GM21367 (cell line): ENCODE data around the gene PRSS16.

Experiments used
- ATAC-seq: cut with Tn5 transposase; IDR thresholded peaks from one replicate; pipeline ENCODE4 v1.9.1; 2021; ENCODE audit not compliant: unreplicated experiment

PRSS16 gene

DNA sequence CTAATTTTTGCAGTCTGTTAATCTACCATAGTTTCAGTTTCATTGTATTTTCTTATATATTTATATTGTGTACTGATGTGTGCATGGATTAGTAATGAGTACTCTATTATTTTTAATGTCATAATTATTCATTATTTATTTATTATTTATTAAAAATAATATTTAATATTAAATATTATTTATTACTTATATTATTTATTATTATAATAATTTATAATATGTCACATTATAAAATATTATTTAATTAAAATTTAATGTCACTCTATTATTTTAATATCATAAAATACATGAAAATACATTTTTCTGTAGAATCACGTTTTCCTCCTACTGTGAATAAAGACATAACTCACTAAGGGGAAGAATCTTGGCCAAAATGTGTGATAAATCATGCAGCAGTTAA is 34.1 kb downstream of the PRSS16 start:
- no peak for ATAC-seq

DNA sequence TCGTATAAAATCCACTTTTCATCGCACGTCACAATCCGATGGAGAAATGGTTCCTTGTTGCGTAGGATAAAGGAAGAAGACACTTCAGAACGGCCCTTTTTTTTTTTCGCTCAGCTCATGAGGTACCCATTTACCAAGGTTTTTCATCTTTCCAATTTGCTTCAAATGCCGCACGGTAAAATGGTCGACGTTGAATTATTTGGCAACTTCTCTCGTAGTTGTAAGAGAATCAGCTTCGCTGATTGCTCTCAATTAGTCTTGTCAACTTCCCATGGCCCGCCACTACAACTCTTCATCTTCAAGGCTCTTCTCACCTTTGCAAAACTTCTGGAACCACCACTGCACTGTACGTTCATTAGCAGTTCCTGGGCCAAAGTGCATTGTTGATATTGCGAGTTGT is 35.8 kb downstream of the PRSS16 start:
- no peak for ATAC-seq

DNA sequence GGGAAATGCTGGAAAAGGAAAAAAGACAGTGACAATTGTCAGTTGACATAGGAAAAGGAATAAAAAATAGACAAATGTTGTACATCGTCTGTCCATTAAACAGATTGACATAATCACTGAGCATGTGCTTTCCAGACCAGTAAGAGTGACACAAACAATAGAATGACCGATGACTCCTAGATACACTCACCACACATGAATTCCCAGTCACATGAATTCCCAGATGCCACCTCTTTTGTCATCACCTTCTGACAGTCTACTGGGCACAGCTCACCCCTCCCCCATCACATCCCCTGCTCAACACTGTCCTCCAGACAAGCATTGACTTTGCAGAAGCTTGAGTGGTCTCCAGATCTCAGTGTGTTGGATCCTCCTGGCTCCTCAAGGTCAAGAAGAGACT is 38.6 kb downstream of the PRSS16 start:
- no peak for ATAC-seq

DNA sequence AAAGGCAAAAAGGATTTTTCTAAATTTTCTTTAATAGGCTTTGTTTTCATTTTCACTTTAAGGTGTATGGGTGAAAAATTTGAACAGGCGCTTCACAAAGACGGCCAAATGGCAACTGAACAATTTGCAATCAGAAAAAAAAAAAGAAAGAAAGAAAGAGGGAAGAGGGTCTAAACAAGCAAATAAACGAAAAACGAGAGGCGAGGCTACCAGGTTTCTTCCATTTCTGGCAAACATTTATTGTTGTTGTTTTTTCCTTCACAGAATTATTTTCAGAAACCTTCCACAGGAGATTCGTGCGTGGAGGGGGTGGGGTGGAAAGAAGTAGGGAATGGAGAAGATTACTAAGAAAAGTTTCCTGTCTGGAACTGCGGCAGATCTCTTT is 40.2 kb downstream of the PRSS16 start:
- no peak for ATAC-seq

DNA sequence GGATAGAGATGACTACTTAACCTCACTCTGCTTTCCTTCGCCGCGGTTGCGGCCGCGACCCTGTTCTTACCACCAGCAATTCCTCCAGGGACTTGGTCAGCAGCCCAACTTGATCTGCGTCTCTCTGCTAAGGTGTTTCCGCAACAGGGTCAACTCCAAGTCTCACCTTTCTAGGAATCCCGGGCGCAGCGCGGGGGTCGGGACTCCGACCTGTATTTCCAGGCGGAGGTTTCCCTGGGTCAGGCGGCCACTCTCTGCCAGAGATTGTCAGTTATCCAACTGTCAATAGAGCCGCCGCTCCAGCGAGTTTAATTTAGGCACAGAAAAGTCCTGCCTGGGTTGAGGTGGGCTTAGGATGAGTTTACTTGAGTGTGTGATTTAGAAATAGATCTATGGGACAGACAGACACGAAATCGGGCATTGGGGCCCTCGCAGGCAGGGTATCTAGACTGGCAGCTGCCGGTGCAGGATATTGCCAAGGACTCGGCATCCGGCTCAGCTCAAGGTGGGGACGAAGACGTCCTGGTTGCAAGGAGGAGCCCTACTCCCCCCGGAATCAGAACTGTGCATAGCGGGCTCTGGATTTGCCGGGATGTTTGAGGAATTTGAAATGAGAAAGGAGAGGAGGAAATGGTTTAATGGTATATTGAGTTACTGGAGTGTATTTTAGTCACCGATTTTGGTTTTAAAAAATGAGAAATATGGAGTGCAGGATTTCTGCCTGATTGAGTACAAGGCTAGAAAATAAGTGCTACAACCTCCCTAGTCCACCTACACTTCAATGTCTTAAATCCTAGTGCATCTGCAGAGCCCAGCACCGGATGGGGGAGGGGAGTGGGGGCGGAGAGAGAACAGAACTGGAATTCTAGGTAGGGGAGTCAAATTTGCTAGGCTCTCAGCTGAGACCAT is 40.9 kb downstream of the PRSS16 start:
- no peak for ATAC-seq

DNA sequence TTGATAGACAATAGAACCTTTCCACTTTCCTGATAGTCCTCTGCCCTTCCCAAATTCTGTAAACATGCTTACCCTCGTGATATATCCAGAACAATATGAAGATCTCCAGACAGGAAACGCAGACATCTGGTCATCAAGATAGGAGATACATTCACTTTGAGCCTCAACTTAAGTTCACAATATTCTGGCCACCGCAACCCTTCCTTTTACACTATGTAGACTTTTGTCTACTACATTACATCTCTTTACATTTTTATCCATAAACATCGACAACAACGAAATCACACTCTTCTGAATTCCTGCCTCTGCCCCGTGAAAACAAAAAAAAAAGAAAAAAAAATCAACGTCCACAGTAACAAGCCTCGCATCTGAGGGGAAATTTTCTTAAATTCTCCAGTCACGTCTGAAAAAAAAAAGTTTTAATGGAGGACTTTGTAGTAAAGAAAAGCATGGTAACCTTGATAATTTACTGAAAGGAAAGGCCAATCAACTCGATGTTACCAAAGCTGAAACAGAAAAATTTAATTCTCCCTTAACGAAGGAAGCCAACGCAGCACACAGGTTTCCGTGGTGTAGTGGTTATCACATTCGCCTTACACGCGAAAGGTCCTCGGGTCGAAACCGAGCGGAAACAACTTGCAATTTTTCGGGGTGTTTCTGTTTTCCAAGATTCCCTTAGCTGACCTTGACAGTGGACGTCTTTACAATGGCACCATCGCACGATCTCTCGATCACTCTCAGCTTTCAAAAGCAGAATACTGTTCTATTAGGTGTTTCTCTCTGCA is 42.8 kb downstream of the PRSS16 start:
- no peak for ATAC-seq

DNA sequence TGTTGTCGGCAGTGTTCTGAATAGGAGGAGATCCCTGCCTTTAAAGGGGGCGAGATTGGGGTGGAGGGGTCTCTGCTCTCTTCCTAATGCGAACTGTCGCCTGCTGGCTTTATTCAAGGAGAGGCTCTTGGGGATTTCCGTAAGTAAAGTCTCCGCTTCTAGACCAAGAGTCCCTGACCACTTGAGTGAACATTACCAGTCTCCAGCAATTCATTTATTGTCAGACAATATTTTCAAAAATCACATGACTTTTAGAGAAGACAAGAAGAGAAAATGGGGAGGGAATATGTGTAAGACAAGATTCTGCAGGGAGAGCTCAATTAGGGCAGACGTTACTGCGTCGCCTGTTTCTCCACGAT is 43.3 kb downstream of the PRSS16 start:
- ATAC-seq, result no peak

DNA sequence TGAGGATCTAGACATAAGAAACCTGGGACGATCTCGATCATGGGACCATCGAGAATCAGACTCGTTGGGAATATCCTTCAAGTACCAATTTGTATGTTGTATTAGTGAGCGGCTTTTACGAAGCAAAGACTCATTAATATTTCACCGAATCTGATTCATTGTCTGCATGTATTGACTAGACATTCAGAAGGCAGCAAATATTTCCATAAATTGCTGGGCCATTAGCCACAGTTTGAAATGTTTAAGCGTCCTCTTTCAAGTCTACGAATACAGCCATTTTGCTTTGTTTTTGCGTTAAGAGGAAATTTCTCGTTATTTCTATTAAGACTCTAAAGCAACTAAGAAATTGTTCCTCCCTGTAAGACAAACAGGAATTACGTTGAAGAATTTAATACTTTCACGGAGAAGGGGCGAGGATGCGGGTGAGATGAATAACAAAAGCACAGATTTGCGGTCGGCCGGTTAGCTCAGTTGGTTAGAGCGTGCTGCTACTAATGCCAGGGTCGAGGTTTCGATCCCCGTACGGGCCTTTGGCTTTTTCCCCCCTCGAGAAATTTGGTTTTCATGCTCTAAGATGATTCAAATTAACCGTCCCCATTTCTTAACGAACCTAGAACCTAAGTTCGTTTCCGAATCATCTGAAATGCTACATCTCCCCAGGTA is 46.1 kb downstream of the PRSS16 start:
- ATAC-seq, result no peak

DNA sequence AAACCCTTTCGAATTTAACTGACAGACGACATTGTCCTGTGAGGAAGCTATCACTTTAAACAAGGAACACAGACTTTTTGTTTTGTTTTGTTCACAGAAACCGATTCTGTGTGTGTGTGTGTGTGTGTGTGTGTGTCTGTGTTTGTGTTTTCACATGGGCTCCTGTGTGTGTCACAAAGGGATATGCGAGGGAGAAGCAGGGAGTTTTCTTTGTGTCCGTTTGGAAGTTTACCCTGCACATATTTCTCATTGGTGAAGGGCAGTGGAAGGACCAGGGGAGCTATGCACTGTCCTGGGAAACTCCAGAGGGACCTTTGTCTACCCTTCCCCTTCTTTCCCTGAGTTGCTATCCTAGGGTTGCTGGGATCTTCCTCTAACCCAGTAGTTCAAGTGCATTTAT is 46.9 kb downstream of the PRSS16 start:
- no peak for ATAC-seq

DNA sequence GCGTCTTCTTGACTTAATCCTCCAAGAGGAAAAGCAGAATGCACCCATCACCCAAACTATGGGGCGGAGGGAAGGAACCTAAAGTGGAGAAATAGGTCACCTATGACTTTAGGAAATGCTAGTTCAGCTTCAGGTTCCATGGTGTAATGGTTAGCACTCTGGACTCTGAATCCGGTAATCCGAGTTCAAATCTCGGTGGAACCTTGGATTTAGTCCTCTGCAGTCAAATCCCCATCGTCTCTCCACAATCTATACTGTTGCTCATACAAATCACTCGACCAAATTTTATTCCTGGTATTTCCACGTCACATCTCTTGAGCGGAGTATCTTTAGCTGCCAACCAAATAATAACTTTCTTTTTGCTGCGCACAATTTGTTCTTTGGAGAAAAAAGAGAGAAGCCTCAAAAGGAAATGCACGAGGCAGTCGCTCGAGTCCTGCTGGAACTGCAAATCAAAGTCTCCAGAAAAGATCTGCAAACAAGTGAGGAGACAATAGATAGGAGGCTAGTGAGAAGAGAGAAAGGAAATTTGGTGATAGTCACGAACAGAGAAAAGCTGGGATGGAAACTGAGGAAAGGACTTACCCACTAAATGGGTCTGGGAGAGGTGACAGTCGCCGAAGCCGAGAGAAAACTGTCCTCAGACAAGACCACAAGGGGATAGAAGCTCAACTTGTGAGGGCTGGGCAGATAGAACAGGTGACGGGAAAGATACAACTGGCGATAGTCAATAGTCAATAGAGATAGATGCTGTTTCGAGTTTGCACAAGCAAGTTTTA is 48.0 kb downstream of the PRSS16 start:
- no peak for ATAC-seq

DNA sequence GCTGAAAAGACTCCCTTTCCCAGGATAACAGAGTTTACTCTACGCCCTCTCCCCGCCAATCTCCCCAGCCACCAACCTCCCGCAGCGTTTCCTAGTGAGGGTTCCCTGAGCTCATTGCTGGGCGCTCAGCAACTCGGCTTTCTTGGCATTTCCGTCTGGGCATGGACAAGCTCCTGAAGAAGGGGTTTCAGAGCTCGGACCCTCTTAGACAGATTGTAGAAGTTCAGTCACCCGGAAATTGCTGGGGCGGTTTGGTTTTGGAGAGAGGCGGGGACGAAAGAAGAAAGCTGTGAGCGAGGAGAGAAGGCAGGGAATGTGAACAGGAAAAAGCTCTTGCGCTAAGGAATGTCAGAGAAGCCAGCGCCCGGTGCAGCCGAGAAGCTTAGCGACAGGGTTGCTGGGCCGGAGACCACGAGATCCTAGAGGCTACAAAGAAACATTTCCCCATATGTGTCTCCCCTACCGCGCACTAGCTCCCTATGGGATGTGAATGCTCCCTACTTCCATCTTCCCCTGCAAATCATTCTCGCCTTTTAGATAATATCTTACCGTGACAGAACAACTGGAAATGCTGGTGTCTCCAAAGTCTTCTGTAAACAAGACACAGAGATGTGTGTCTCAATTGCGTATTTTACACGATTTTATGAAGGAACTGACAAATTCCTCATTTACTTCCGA is 48.7 kb downstream of the PRSS16 start:
- ATAC-seq, result no peak

DNA sequence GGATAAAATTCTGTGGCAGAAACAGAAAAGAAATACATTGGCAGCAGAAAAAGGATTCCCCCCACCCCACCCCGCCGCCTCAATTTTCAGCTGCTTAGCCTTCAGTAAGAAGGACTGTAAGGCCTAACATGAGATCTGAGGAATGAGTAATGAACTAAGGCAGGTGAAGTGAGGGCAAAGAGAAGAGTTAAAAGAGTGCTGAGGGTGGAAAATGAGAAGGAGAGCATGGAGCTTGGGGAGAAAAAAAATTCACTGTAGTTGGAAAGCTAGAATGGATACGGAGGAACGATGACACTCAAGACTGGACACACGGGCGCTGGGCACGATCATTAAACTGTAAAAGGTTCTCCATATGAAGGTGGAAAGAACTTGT is 50.0 kb downstream of the PRSS16 start:
- ATAC-seq, result no peak

DNA sequence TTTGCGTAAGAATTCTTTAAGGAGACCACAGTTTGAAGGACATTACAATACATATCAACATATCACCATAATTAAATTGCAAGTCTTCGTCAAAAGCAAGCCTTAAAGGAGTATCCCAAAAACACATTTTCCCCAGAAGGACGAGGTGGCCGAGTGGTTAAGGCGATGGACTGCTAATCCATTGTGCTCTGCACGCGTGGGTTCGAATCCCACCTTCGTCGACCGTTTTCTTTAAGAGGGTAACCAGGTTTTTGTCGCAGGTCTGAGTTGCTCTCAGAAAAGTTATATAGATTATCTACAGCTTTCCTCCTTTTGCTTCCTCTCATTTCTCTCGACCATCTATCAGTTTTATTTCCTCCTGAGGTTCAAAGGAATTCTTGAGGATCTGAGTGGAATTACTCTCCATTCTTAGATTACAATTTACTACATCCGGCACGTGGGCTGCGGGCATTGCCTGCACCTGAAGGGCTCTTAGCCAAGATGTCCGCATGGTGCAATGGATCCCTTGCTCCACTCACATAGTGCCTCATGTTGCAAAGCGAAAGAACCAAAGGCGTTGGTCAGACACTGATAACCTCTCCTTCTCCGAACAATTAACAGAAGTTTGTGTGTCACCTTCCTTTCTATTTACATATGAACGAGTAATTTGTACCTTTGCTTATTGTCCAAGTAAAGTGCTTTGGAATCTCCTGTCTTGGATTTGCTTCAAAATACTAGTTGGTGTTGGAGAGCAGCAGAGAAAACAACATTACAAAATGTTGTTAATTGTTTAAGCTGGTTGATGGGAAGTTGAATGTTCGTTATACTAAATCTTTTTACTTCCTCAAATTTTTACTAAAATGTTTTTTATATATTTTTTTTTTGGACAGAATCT is 50.6 kb downstream of the PRSS16 start:
- no peak for ATAC-seq

DNA sequence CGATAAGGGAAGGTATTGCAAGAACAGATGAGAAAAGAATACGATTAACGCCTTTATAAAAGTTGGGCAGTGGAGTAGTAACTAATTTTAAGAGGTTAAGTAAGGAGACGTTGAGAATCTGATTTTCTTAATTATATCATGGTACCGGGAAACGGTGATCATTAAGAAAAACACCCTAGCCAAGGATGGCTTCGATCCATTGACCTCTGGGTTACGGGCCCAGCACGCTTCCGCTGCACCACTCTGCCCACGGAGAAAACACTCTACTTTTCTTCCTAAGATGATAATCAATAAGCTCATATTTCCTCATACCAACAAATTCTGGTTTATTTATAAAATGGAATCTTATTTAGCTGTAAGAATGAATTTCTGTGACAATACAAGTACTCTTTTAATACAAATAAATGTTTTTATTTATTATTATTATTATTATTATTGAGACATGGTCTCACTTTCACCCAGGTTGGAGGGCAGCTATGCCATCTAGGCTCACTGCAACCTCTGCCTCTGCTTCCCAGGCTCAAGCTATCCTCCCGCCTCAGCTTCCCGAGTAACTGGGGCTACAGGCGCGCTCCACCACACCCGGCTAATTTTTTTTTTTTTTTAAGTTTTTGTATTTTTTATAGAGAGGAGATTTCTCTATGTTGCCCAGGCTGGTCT is 56.2 kb downstream of the PRSS16 start:
- no peak for ATAC-seq
